PC-3 (cell line): Measurements from ENCODE around the gene SDF2. TPM values are rescaled to one million over a fixed set of nuclear protein-coding genes. Genes with fewer than 3 reads are reported as not detected.
"Not testable (repeated sequence)": the region's sequence is repeated elsewhere in the genome, so short reads cannot be mapped to it uniquely, and the experiment has no call there.

Source experiments
- ATAC-seq: fragments of 200-7000 bp; cut with Tn5 transposase; 2 replicates; pipeline ENCODE4 v1.9.1; 2020; ENCODE audit warnings: mild to moderate bottlenecking, moderate library complexity
- BruUV-seq: library from RNA; stranded (reverse); fragments of 400-500 nt; replicated peaks from 2 replicates; lab custom pipeline; 2021; lab: Mats Ljungman, UMichigan
- CTCF ChIA-PET: fragments of 300-600 bp; sonication (Branson Sonifier 250); formaldehyde crosslinking; loops from one replicate; lab custom pipeline; 2022; ENCODE audit warnings: antibody characterized with exemption; lab: Charles Lee
- POLR2A ChIA-PET: fragments of 300-600 bp; sonication (Branson Sonifier 250); formaldehyde crosslinking; loops from one replicate; lab custom pipeline; 2022; ENCODE audit warnings: antibody characterized with exemption; ENCODE audit not compliant: unreplicated experiment; lab: Charles Lee
- DNase-seq: peaks from one replicate; pipeline ENCODE4 v3.0.0-alpha.2; 2015
- H2AFZ ChIP-seq: fragments of 300-600 bp; sonication (generic); 2 replicates; pipeline ENCODE4 v1.6.0; 2016; ENCODE audit warnings: antibody characterized with exemption, low read length
- H3F3A ChIP-seq: fragments of 300-600 bp; sonication (generic); one replicate; pipeline ENCODE4 v1.6.0; 2017; ENCODE audit warnings: antibody characterized with exemption, low read length, control low read depth, mild to moderate bottlenecking; ENCODE audit not compliant: unreplicated experiment
- H3K27ac ChIP-seq: fragments of 300-600 bp; sonication (generic); 2 replicates; pipeline ENCODE4 v1.5.1; 2016; ENCODE audit warnings: mild to moderate bottlenecking, low read length
- H3K27me3 ChIP-seq: fragments of 300-600 bp; sonication (generic); 2 replicates; pipeline ENCODE4 v1.6.1; 2016; ENCODE audit warnings: low read length, mixed read lengths
- H3K36me3 ChIP-seq: fragments of 300-600 bp; sonication (generic); 2 replicates; pipeline ENCODE4 v1.6.1; 2016; ENCODE audit warnings: low read depth, mixed run types, low read length, mixed read lengths
- H3K4me1 ChIP-seq: fragments of 300-600 bp; sonication (generic); 2 replicates; pipeline ENCODE4 v1.5.1; 2016; ENCODE audit warnings: low read length; ENCODE audit not compliant: insufficient read depth
- H3K4me2 ChIP-seq: fragments of 300-600 bp; sonication (generic); 2 replicates; pipeline ENCODE4 v1.6.0; 2016; ENCODE audit warnings: low read length
- H3K4me3 ChIP-seq: fragments of 300-600 bp; sonication (generic); 2 replicates; pipeline ENCODE4 v1.5.1; 2016; ENCODE audit warnings: mild to moderate bottlenecking, low read length, mixed read lengths
- H3K79me2 ChIP-seq: fragments of 300-600 bp; sonication (generic); 2 replicates; pipeline ENCODE4 v1.6.1; 2017; ENCODE audit warnings: low read length, mixed read lengths
- H3K9ac ChIP-seq: fragments of 300-600 bp; sonication (generic); 2 replicates; pipeline ENCODE4 v1.6.0; 2016; ENCODE audit warnings: mild to moderate bottlenecking, low read length
- H3K9me2 ChIP-seq: fragments of 300-600 bp; sonication (generic); replicated peaks from 2 replicates; pipeline ENCODE4 v1.6.1; 2016; ENCODE audit warnings: mixed run types, low read length, mixed read lengths
- H3K9me3 ChIP-seq: fragments of 300-600 bp; sonication (generic); 2 replicates; pipeline ENCODE4 v1.6.1; 2016; ENCODE audit warnings: low read length, mixed read lengths
- H4K20me1 ChIP-seq: fragments of 300-600 bp; sonication (generic); 2 replicates; pipeline ENCODE4 v1.6.1; 2016; ENCODE audit warnings: low read length, mixed read lengths
- EZH2 ChIP-seq: fragments of 300-600 bp; sonication (generic); IDR thresholded peaks from one replicate; pipeline ENCODE4 v1.6.1; 2017; ENCODE audit warnings: antibody characterized with exemption, mild to moderate bottlenecking, low read length; ENCODE audit not compliant: unreplicated experiment
- EZH2phosphoT487 ChIP-seq: fragments of 300-600 bp; sonication (generic); IDR thresholded peaks from 2 replicates; pipeline ENCODE4 v1.6.1; 2018; ENCODE audit warnings: mild to moderate bottlenecking, antibody characterized with exemption, low read length, borderline replicate concordance
- intact Hi-C: fragments of 100-400 bp; cut with micrococcal nuclease; formaldehyde crosslinking; loops from 2 replicates; pipeline ENCODE4 v1.9.0; 2023
- total RNA-seq: library from RNA; depleted of rRNA; stranded (reverse); fragments of >200 nt; gene quantifications from 2 replicates; pipeline ENCODE4 v1.2.3, GENCODE V29; 2014
- TF ChIP-seq, protein P1 (sequence below): fragments of 300-600 bp; sonication (generic); conservative IDR thresholded peaks from 2 replicates; pipeline ENCODE4 v1.5.1; 2017; ENCODE audit warnings: antibody characterized with exemption, low read depth, mild to moderate bottlenecking, low read length

Gene SDF2
- total RNA-seq, 1 experiment from 2014 or later: 34.0 TPM

DNA sequence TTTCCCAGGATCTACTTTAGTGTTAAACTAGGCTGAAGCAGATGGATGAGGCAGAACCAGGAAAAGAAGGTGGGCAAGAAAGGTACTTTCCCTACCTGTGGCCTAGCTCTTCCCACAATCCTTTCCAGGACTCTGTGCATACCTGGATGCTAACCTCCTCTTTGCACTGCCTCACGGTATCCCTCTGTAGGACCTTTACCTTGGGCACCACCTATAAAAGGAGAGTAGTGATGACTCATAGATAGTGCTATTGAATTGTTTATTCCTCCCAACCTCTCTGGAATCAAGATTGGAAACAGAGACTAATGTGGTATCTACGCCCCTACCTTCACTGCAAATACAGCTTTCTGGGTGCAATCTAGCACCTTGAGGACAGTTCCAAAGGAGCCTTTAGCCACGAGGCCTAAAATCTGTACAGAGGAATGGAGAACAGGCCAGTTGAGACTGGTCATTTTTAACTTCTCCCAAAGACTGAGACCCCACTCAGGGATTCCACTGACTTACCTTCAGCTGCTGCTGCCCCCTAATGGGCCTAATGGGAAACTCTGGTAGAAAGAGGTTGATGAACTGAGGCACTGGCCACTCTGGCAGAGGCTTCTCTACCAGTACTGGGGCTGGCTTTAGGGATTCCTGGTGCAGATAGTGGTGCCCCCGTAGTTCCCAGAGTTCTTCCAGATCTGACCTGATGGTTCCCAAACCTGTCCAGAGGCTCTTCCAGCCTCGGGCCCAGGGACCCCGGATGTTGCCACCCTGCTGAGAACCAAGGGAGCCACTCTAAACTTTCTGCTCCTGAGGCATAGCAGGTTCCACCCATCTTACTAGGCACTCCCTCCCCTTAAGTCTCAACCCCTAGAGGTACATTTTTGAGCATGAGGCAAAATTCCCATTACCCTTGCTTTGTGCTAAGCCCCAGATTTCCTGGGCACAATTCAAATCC, 48.5 kb downstream of the SDF2 start:
- H3K27ac ChIP-seq: no peak overlapping the region
- no peaks in the 10 kb centered on the region for H4K20me1 ChIP-seq
- H3F3A ChIP-seq: no peaks in the 10 kb centered on the region
- H3K9ac ChIP-seq: no peak overlapping the region
- no peak overlapping the region for H3K4me2 ChIP-seq
- H3K27me3 ChIP-seq: no peaks in the 10 kb centered on the region
- no peak overlapping the region for H3K4me3 ChIP-seq
- ChIA-PET CTCF (no interaction called here), POLR2A (no interaction called here)
- intact Hi-C loops: loop anchor here (1.0 kb wide), 1 partner anchor 65 kb away; no protein-coding TSS in a partner anchor
- no peak for TF ChIP-seq EZH2phosphoT487
- TF ChIP-seq, protein P1, sequence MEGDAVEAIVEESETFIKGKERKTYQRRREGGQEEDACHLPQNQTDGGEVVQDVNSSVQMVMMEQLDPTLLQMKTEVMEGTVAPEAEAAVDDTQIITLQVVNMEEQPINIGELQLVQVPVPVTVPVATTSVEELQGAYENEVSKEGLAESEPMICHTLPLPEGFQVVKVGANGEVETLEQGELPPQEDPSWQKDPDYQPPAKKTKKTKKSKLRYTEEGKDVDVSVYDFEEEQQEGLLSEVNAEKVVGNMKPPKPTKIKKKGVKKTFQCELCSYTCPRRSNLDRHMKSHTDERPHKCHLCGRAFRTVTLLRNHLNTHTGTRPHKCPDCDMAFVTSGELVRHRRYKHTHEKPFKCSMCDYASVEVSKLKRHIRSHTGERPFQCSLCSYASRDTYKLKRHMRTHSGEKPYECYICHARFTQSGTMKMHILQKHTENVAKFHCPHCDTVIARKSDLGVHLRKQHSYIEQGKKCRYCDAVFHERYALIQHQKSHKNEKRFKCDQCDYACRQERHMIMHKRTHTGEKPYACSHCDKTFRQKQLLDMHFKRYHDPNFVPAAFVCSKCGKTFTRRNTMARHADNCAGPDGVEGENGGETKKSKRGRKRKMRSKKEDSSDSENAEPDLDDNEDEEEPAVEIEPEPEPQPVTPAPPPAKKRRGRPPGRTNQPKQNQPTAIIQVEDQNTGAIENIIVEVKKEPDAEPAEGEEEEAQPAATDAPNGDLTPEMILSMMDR: peak; percentile 64
- no peak for TF ChIP-seq EZH2
- no TSS peak for BruUV-seq
- H3K79me2 ChIP-seq: no peaks in the 10 kb centered on the region
- ATAC-seq: peak; percentile 51
- H2AFZ ChIP-seq: no peak overlapping the region
- peaks cover 14% of the 10 kb centered on the region for H3K36me3 ChIP-seq
- H3K4me1 ChIP-seq: no peaks in the 10 kb centered on the region
- no peaks in the 10 kb centered on the region for H3K9me3 ChIP-seq
- H3K9me2 ChIP-seq: no peaks in the 10 kb centered on the region
- DNase-seq: peak; percentile 24

DNA sequence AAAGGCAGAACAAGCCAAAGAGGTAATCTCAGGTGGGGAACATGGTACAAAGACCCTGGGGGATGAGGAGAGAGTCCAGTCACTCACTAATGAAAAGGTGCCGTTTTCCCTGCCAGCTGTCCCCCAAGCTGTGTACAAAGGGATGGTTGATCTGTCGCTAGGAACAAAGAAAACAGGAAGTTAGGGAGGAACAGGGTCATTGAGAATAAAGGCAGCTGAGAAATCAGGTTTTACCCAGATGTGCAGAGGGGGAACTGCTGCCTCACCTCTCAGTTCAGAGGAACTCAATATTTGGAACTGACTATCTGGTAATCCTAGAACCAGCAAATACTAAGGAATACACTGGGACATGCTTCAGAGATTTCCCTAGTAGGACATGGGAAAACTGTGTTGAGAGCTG, 49.2 kb downstream of the SDF2 start:
- no peaks in the 10 kb centered on the region for H3K9me2 ChIP-seq
- TF ChIP-seq EZH2phosphoT487 (no peak), EZH2 (no peak)
- H4K20me1 ChIP-seq: no peaks in the 10 kb centered on the region
- H3K27me3 ChIP-seq: no peaks in the 10 kb centered on the region
- ATAC-seq (no peak), DNase-seq (no peak)
- intact Hi-C loops: no loop called here
- BruUV-seq: no TSS peak
- no peak overlapping the region for H3K4me3 ChIP-seq
- H3K4me2 ChIP-seq: no peak overlapping the region
- no peaks in the 10 kb centered on the region for H3K9me3 ChIP-seq
- POLR2A ChIA-PET: no interaction called here
- no peaks in the 10 kb centered on the region for H3K79me2 ChIP-seq
- no peaks in the 10 kb centered on the region for H3K4me1 ChIP-seq
- CTCF ChIA-PET: no interaction called here
- no peak overlapping the region for H3K27ac ChIP-seq
- H2AFZ ChIP-seq: no peak overlapping the region
- H3K9ac ChIP-seq: no peak overlapping the region
- peaks cover 14% of the 10 kb centered on the region for H3K36me3 ChIP-seq
- H3F3A ChIP-seq: no peaks in the 10 kb centered on the region

DNA sequence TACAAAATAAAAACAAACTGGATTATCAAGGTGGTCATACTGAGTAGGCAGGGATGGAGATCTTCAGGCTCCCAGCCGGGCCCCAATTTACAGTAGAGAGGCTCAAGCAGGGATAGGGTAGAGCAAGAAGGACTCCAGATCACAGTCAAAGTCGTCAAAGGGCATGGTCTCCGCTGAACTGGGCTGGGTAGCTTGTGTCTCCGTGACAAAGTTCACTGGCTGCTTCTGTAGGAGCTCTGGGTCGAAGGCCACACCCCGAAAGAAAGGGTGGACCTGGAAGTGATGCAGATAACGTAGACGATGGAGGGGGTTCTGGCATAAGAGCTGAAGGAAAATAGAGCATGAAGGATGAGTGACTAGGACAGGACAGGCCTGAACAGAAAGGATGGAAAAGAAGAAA, 51.3 kb downstream of the SDF2 start:
- Histone ChIP-seq H3K36me3 (peaks cover 2% of the 10 kb centered on the region), H3K4me3 (no peak overlapping the region), H3K27me3 (no peaks in the 10 kb centered on the region), H3K4me2 (no peak overlapping the region), H3K9me3 (no peaks in the 10 kb centered on the region), H3K9ac (no peak overlapping the region), H3K9me2 (no peaks in the 10 kb centered on the region), H3K4me1 (no peaks in the 10 kb centered on the region), H3F3A (no peaks in the 10 kb centered on the region), H2AFZ (no peak overlapping the region), H4K20me1 (no peaks in the 10 kb centered on the region), H3K79me2 (no peaks in the 10 kb centered on the region), H3K27ac (no peak overlapping the region)
- no peak for DNase-seq
- TF ChIP-seq EZH2phosphoT487 (no peak), EZH2 (no peak)
- TF ChIP-seq, protein P1: no peak
- ChIA-PET CTCF (no interaction called here), POLR2A (no interaction called here)
- no peak for ATAC-seq
- BruUV-seq: no TSS peak
- intact Hi-C loops: no loop called here

DNA sequence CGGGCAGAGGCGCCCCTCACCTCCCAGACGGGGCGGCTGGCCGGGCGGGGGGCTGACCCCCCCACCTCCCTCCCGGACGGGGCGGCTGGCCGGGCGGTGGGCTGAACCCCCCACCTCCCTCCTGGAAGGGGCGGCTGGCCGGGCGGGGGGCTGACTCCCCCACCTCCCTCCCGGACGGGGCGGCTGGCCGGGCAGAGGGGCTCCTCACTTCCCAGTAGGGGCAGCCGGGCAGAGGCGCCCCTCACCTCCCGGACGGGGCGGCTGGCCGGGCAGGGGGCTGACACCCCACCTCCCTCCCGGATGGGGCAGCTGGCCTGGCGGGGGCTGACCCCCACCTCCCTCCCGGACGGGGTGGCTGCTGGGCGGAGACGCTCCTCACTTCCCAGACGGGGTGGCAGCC, 57.7 kb downstream of the SDF2 start:
- H3K9me3 ChIP-seq, H3K9ac ChIP-seq, H3K4me2 ChIP-seq, H3K36me3 ChIP-seq, POLR2A ChIA-PET, H2AFZ ChIP-seq, H3K4me3 ChIP-seq, H3F3A ChIP-seq, BruUV-seq, DNase-seq, H3K79me2 ChIP-seq, H3K4me1 ChIP-seq, H4K20me1 ChIP-seq, ATAC-seq, H3K9me2 ChIP-seq, H3K27ac ChIP-seq, H3K27me3 ChIP-seq, CTCF ChIA-PET, intact Hi-C loops: not testable (repeated sequence)
